Breast epithelium (tissue), 4 donors: Measurements from ENCODE around the gene ALOX5AP. TPM values are rescaled to one million over a fixed set of nuclear protein-coding genes. Genes with fewer than 3 reads are reported as not detected.

ENCODE experiments used
- DNase-seq, 2 donors: peaks; one replicate each; pipeline ENCODE4 v3.0.0-alpha.2; 2019; ENCODE audit warnings: low spot score in 2 of 2
- H3K27ac ChIP-seq, 2 donors: fragments of 200-600 bp; sonication (generic) in 1 of 2; one replicate each; pipeline ENCODE4 v1.5.1; 2016 to 2019; ENCODE audit warnings: mild to moderate bottlenecking in 1 of 2
- H3K27me3 ChIP-seq, 2 donors: fragments of 200-600 bp; sonication (generic) in 1 of 2; one replicate each; pipeline versions ENCODE4 v1.5.1 to v1.6.0; 2017 to 2019; ENCODE audit warnings: control low read depth in 1 of 2, mild to moderate bottlenecking in 1 of 2
- H3K36me3 ChIP-seq: fragments of 200-600 bp; one replicate; pipeline ENCODE4 v1.5.1; 2019
- H3K4me1 ChIP-seq, 2 donors: fragments of 200-600 bp; sonication (generic); one replicate each; pipeline ENCODE4 v1.5.1; 2016 to 2019; ENCODE audit warnings: control low read depth in 1 of 2
- H3K4me3 ChIP-seq, 3 donors: fragments of 200-600 bp; sonication (generic); 1 replicate in 2 of 3; 2 replicates in 1 of 3; pipeline ENCODE4 v1.5.1; 2016 to 2019; ENCODE audit warnings: mild to moderate bottlenecking in 3 of 3, moderate library complexity in 2 of 3
- H3K9me3 ChIP-seq, 2 donors: fragments of 200-600 bp; sonication (generic) in 1 of 2; one replicate each; pipeline ENCODE4 v1.5.1; 2016 to 2019; ENCODE audit warnings: control low read depth in 1 of 2
- CTCF ChIP-seq, 3 donors: fragments of 450-650 bp; IDR thresholded peaks; one replicate each; pipeline ENCODE4 v1.5.1; 2016 to 2017; ENCODE audit warnings: antibody characterized with exemption in 3 of 3, mild to moderate bottlenecking in 3 of 3, moderate library complexity in 3 of 3
- POLR2A ChIP-seq: fragments of 450-650 bp; IDR thresholded peaks from one replicate; pipeline ENCODE4 v1.6.1; 2016; ENCODE audit warnings: antibody characterized with exemption, mild to moderate bottlenecking, moderate library complexity
- POLR2AphosphoS5 ChIP-seq, 3 donors: sonication (generic); formaldehyde crosslinking; IDR thresholded peaks; one replicate each; pipeline ENCODE4 v1.6.1; 2017; ENCODE audit warnings: antibody characterized with exemption in 3 of 3
- intact Hi-C: fragments of 100-400 bp; cut with DNase I; formaldehyde crosslinking; loops from one replicate; pipeline ENCODE4 v1.15.1; 2023; ENCODE audit warnings: low total_unique reads
- total RNA-seq, 3 donors: library from RNA; depleted of rRNA; stranded (reverse); fragments of >200 nt; gene quantifications; one replicate each; pipeline ENCODE4 v1.1.0, GENCODE V29; 2016

Gene ALOX5AP
- total RNA-seq, 3 donors from 2014 or later: 32.1 to 47.4 (median 37.9) TPM

GRCh38 chr13:30751183-30751933 lies 16.0 kb downstream of the ALOX5AP start:
- TF ChIP-seq CTCF (IDR thresholded peaks at IDR 0.05) (no peak), POLR2AphosphoS5 (IDR thresholded peaks at IDR 0.05) (no peak)
- no peak overlapping the region for H3K27ac ChIP-seq

DNA sequence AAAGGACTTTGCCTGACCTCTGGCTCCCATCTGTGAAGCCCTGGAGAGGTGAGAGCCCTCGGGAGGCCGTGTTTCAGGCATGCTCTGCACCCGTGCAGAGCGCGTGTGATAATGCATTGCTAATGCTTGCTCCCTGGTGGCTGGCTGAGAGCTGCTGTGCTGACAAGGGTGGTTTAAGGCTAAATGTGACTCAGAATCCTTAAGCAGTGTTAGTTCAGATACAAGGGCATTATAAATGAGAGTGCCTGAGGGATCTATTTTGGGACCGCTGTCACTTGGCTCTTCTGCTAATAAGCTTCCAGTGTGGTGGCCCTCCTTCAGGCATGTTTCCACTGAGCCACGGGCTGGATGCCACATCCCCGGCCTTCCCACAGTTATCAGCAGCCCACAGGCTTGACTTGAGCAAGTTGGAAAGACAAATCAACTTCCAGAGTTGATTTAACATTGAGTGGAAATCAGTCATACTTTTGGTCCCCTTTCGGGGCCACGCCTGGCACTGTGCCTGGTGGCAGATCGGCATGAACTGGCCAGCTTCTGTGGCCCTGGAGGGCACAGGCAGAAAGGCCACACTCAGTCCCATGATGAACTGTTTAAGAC lies 17.0 kb downstream of the ALOX5AP start:
- DNase-seq: no peak
- Histone ChIP-seq H3K36me3 (no peaks in the 10 kb centered on the region), H3K27ac (no peak overlapping the region), H3K4me1 (no peaks in the 10 kb centered on the region), H3K9me3 (no peaks in the 10 kb centered on the region), H3K27me3 (no peaks in the 10 kb centered on the region), H3K4me3 (no peak overlapping the region)
- intact Hi-C loops: no loop called here
- no peak for TF ChIP-seq CTCF (IDR thresholded peaks at IDR 0.05)

More at GRCh38 chr13:30751183-30751933, 16.0 kb downstream of the ALOX5AP start:
- intact Hi-C loops: no loop called here
- Histone ChIP-seq H3K36me3 (no peaks in the 10 kb centered on the region), H3K9me3 (no peaks in the 10 kb centered on the region), H3K27me3 (no peaks in the 10 kb centered on the region), H3K4me1 (no peaks in the 10 kb centered on the region), H3K4me3 (no peak overlapping the region)
- DNase-seq: no peak

DNA sequence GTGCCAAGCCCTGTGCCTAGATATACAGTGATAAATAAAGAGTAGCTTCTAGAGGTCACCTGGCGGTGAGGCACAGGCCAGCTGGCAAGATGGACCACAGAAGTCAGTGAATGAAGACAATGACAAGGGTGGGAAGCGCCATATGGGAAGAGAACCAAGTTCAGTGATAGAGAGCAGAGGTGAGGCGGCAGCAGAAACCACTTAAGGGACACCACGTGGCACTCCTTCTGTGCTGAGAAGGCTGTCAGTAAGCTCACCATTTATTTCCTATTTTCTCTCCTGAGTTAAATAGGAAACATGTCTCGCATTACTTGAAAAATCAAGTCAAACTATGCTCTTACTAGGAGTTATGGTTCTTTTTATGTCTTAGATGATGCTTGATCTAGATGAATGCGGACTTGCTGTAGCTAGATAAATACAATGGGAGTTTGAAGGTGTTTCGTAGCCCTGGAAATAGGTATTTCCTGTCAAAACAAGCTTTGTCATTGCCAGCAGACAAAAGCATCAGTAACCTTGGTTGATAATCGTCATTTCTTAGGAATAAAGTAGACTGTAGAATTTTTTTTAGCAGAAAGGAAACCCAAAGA lies 17.8 kb downstream of the ALOX5AP start:
- Histone ChIP-seq H3K36me3 (no peaks in the 10 kb centered on the region), H3K4me1 (no peaks in the 10 kb centered on the region), H3K27ac (no peak overlapping the region), H3K4me3 (no peak overlapping the region), H3K27me3 (no peaks in the 10 kb centered on the region), H3K9me3 (no peaks in the 10 kb centered on the region)
- intact Hi-C loops: no loop called here
- DNase-seq: no peak
- no peak for TF ChIP-seq POLR2A
- no peak for TF ChIP-seq CTCF (IDR thresholded peaks at IDR 0.05)
- TF ChIP-seq POLR2AphosphoS5 (IDR thresholded peaks at IDR 0.05): no peak

- no peaks in the 10 kb centered on the region for H3K4me1 ChIP-seq
- no peak overlapping the region for H3K4me3 ChIP-seq
- intact Hi-C loops: no loop called here
- H3K27ac ChIP-seq: no peak overlapping the region
- no peak for DNase-seq
- TF ChIP-seq POLR2A (no peak), CTCF (IDR thresholded peaks at IDR 0.05) (no peak), POLR2AphosphoS5 (IDR thresholded peaks at IDR 0.05) (no peak)
- H3K36me3 ChIP-seq: no peaks in the 10 kb centered on the region
- H3K9me3 ChIP-seq: no peaks in the 10 kb centered on the region
- no peaks in the 10 kb centered on the region for H3K27me3 ChIP-seq
Measured at GRCh38 chr13:30755678-30756077, 20.3 kb downstream of the ALOX5AP start.

DNA sequence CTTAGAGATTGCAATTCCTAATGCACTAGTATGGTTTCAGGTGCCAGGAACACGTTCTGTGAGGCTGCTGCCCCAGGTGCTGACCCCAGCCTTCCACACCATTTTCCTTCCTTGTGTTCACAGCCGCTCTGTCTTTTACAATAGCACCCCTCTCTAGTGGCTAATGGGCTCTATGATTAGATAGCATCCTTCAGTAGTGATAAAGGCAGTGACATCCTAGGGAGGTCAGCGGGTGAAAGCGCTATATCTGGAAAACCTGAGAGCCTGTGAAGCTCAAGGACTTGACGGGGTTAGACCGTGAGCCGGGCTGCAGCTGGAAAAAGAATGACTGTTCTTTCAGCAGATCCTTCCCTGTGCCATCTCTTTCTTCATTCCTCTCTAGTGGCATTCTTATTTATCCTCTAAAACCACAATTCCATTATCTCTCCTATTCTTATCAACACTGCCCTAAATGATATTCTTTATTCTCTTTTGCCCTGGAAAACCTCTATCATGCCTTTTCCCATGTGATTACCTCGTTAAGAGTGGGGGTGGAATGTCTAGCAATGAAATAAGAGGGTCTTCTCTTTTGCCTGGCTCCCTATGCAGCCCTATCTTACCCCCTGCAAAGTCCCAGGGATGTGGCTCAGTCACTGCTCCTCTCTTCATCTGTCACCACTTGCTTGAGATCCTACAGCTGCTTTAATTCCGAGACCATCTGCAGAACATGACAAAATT lies 21.8 kb downstream of the ALOX5AP start:
- intact Hi-C loops: no loop called here
- H3K9me3 ChIP-seq: no peaks in the 10 kb centered on the region
- no peak overlapping the region for H3K4me3 ChIP-seq
- H3K27ac ChIP-seq: no peak overlapping the region
- no peaks in the 10 kb centered on the region for H3K4me1 ChIP-seq
- TF ChIP-seq POLR2AphosphoS5 (IDR thresholded peaks at IDR 0.05) (no peak), POLR2A (no peak), CTCF (IDR thresholded peaks at IDR 0.05) (no peak)
- no peak for DNase-seq
- no peaks in the 10 kb centered on the region for H3K36me3 ChIP-seq
- no peaks in the 10 kb centered on the region for H3K27me3 ChIP-seq
